ENCODE data around the gene DDA1.

- no peak for TF ChIP-seq USF2 (IDR thresholded peaks at IDR 0.05; ENCODE audit: borderline replicate concordance, low read depth, low read length)
- no peak for TF ChIP-seq CTCF (IDR thresholded peaks at IDR 0.05 in 2 of 3, conservative IDR thresholded peaks at IDR 0.05 in 1 of 3; ENCODE audit: control insufficient read depth in 2 of 3, extremely low read depth in 1 of 3, insufficient read depth in 1 of 3, low read depth in 3 of 3, low read length in 3 of 3)
- TF ChIP-seq POLR2AphosphoS5 (IDR thresholded peaks at IDR 0.05; ENCODE audit: low read length): no peak
- no peak for TF ChIP-seq JUND (IDR thresholded peaks at IDR 0.05; ENCODE audit: low read depth, low read length)
- TF ChIP-seq CBX5 (IDR thresholded peaks at IDR 0.05; ENCODE audit: low read depth): no peak
- TF ChIP-seq BCL3 (IDR thresholded peaks at IDR 0.05; ENCODE audit: borderline replicate concordance, insufficient read depth, low read depth, low read length, poor library complexity, severe bottlenecking): no peak
- TF ChIP-seq SMAD1 (IDR thresholded peaks at IDR 0.05; ENCODE audit: low read depth, partially characterized antibody): no peak
- TF ChIP-seq RELB (IDR thresholded peaks at IDR 0.05; ENCODE audit: low read depth): no peak
- TF ChIP-seq ZSCAN29 (IDR thresholded peaks at IDR 0.05): no peak
- TF ChIP-seq GABPA (IDR thresholded peaks at IDR 0.05; ENCODE audit: low read depth): no peak
Measured at GRCh38 chr19:17322854-17323253, 13.5 kb downstream of the DDA1 start.

Measured in GM12878 (cell line).